CD4-positive, alpha-beta memory T cell (primary cell): ENCODE measurements around the gene ASB2. TPM values are rescaled to one million over a fixed set of nuclear protein-coding genes. Genes with fewer than 3 reads are reported as not detected.

Experiments used
- CTCF ChIA-PET: fragments of 350-600 bp; sonication (Branson Sonifier 250); formaldehyde crosslinking; loops from one replicate; lab custom pipeline; 2021; ENCODE audit warnings: inconsistent platforms; ENCODE audit not compliant: partially characterized antibody; lab: Charles Lee
- POLR2A ChIA-PET: fragments of 350-600 bp; sonication (Branson Sonifier 250); formaldehyde crosslinking; loops from one replicate; lab custom pipeline; 2021; ENCODE audit not compliant: partially characterized antibody; lab: Charles Lee
- DNase-seq, 5 donors: peaks; one replicate each; pipeline versions ENCODE4 v3.0.0 to v3.0.0-alpha.2; 2020 to 2022; ENCODE audit warnings: mixed read lengths in 1 of 5
- H3K27ac ChIP-seq: one replicate; pipeline ENCODE4 v1.7.0; 2013; ENCODE audit warnings: low read depth, low read length
- H3K27me3 ChIP-seq: 2 replicates; pipeline ENCODE4 v1.7.0; 2013; ENCODE audit warnings: mild to moderate bottlenecking, low read length, moderate library complexity; ENCODE audit not compliant: insufficient read depth
- H3K36me3 ChIP-seq: 2 replicates; pipeline ENCODE4 v1.7.0; 2013; ENCODE audit warnings: mild to moderate bottlenecking, low read length, moderate library complexity; ENCODE audit not compliant: insufficient read depth
- H3K4me1 ChIP-seq: 2 replicates; pipeline ENCODE4 v1.7.0; 2013; ENCODE audit warnings: mild to moderate bottlenecking, low read length, moderate library complexity; ENCODE audit not compliant: insufficient read depth
- H3K4me3 ChIP-seq, 2 donors: one replicate each; pipeline ENCODE4 v1.7.0; 2013; ENCODE audit warnings: low read length in 2 of 2, mild to moderate bottlenecking in 1 of 2
- H3K9me3 ChIP-seq, 2 donors: one replicate each; pipeline ENCODE4 v1.7.0; 2013; ENCODE audit warnings: low read length in 2 of 2, control low read depth in 1 of 2; ENCODE audit not compliant: control insufficient read depth in 1 of 2
- H3K27ac Mint-ChIP-seq, 7 donors: one replicate each; pipeline ENCODE4 v1.8.0; 2020 to 2021; ENCODE audit warnings: mixed read lengths in 7 of 7, mild to moderate bottlenecking in 6 of 7, inconsistent platforms in 3 of 7, moderate library complexity in 3 of 7
- H3K27me3 Mint-ChIP-seq, 2 donors: one replicate each; pipeline ENCODE4 v1.8.0; 2020 to 2021; ENCODE audit warnings: mixed read lengths in 2 of 2
- H3K36me3 Mint-ChIP-seq, 2 donors: one replicate each; pipeline ENCODE4 v1.8.0; 2020 to 2021; ENCODE audit warnings: mixed read lengths in 2 of 2, inconsistent platforms in 1 of 2, mild to moderate bottlenecking in 1 of 2
- H3K4me1 Mint-ChIP-seq, 4 donors: one replicate each; pipeline ENCODE4 v1.8.0; 2020 to 2021; ENCODE audit warnings: mixed read lengths in 4 of 4, mild to moderate bottlenecking in 1 of 4
- H3K4me3 Mint-ChIP-seq, 8 donors: one replicate each; pipeline ENCODE4 v1.8.0; 2020 to 2021; ENCODE audit warnings: mixed read lengths in 8 of 8, mild to moderate bottlenecking in 7 of 8, moderate library complexity in 6 of 8, inconsistent platforms in 3 of 8
- H3K9me3 Mint-ChIP-seq, 8 donors: one replicate each; pipeline ENCODE4 v1.8.0; 2020 to 2021; ENCODE audit warnings: mixed read lengths in 8 of 8, mild to moderate bottlenecking in 5 of 8, inconsistent platforms in 3 of 8, moderate library complexity in 1 of 8
- intact Hi-C: fragments of 100-400 bp; cut with micrococcal nuclease; formaldehyde crosslinking; loops from one replicate; pipeline ENCODE4 v1.15.1; 2023
- polyA plus RNA-seq, 2 donors: library from polyadenylated mRNA; unstranded; fragments of 300-500 nt; fragmentation: Illumina TruSeq; gene quantifications; one replicate each; pipeline ENCODE4 v1.2.3, GENCODE V29; 2021
- total RNA-seq, 2 experiments: library from RNA; stranded (reverse); gene quantifications; one replicate each; pipeline ENCODE4 v1.2.3, GENCODE V29; 2021

The ASB2 gene
- total and polyA plus RNA-seq, 4 experiments from 2014 or later, result 0.87 to 29.7 (median 14.8) TPM

- H3K4me3 ChIP-seq, result peak overlapping the region in 1 of 2 donors; percentile 21
- H3K36me3 ChIP-seq, result no peaks in the 10 kb centered on the region
- ChIA-PET CTCF (interaction anchor here (0.7 to 39.2 kb wide), 5 partner anchors 7 to 176 kb away, joined by 3 to 1377 read pairs (median 9); partner anchors contain the start of gene ASB2), POLR2A (interaction anchor here (1.0 to 15.6 kb wide), 4 partner anchors 16 to 177 kb away, joined by 4 to 469 read pairs (median 46); partner anchors contain the start of gene ASB2)
- no peak for DNase-seq
- Mint-ChIP-seq H3K36me3 (peaks cover 0 to 5% of the 10 kb centered on the region in 2 donors), H3K4me1 (peaks cover 80 to 100% (median 93%) of the 10 kb centered on the region in 4 donors), H3K9me3 (peaks cover 0 to 3% (median 0%) of the 10 kb centered on the region in 8 donors), H3K4me3 (peak overlapping the region in 7 of 8 donors; percentile 29 to 89 (median 82)), H3K27me3 (no peaks in the 10 kb centered on the region), H3K27ac (peak overlapping the region; percentile 96 to 100 (median 99))
- H3K4me1 ChIP-seq, result peaks cover 100% of the 10 kb centered on the region
- peak overlapping the region; percentile 77 for H3K27ac ChIP-seq
- no peaks in the 10 kb centered on the region for H3K9me3 ChIP-seq
- H3K27me3 ChIP-seq, result no peaks in the 10 kb centered on the region
- intact Hi-C loops, result no loop called here
Measured at GRCh38 chr14:93960108-93960475, 16.3 kb downstream of the ASB2 start.

DNA sequence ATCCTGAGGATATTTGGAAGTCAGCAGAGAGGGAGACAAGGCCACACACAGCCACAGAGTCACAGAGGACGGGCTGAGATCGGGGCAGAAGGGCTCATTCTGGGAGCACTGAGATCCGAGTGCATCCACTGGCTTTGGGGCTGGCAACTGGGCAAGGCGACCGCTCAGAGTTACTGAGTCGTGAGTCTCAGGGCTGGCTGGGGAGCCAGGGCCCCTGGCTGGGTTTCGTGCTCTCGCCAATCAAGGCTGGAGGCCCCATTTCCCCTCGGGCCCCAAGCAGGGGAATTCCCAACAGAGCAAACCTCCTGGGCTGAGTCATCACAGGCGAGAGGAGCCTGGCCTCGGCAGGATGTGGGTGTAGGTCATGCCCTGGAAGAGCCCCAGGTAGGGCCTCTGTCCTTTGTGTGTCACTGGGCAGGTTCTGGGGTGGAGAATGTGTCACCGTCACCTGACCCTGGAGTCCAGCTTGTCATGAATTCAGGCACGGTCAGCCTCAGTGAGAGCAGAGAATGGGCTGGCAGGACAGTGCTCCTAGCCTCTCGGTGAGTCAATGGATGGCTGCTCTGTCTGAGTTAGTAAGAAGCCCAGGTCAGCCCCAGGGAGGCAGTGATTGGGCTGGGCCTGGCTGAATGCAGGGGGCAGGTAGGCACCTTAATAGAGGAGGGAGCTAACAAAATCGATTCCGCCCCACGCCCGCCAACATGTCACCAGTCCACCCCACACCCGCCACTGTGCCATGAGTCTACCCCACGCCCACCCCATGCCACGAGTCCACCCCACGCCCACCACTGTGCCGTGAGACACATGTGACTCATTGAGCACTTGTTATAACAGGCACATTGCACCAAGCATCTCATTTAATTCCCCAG, 16.9 kb downstream of the ASB2 start:
- POLR2A ChIA-PET, result interaction anchor here (1.0 to 15.6 kb wide), 6 partner anchors 13 to 177 kb away, joined by 3 to 469 read pairs (median 5); partner anchors contain the start of gene ASB2

DNA sequence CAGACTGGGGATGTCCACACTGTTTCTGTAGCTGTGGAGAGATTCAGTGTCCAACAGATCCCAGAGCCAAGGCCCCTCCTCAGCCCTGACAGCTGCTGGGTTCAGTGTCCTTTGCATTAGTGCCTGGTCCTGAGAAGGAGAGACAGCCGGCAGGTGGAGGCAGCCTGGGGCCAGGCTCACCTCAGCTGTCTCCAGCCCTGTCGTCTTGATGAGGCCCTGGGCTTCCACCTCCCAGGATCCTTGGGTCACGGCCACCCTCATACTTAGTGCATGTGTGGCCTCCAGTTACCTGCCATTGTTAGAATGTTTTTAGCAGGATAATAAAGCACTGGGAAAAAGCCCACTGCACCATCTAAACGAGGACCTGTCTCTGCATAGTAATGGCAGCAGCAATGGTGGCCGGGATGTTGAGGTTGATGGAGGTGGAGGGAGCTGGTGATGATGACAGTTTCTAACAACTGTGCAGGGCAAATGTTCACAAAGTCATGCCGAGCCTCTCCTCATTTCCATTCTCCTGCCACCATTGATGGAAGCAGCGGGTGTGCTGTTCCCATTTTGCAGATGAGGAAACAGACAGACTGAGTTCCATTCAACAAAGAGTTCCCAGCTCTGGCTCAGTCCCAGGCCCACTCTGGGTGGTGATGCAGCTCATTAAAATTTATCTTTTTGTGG, 17.7 kb downstream of the ASB2 start:
- H3K9me3 Mint-ChIP-seq, result peaks cover 0 to 3% (median 0%) of the 10 kb centered on the region in 8 donors
- Histone ChIP-seq H3K4me1 (peaks cover 100% of the 10 kb centered on the region), H3K27me3 (no peaks in the 10 kb centered on the region), H3K4me3 (peak overlapping the region; percentile 18 to 21), H3K36me3 (no peaks in the 10 kb centered on the region), H3K27ac (peak overlapping the region; percentile 77), H3K9me3 (no peaks in the 10 kb centered on the region)
- peak overlapping the region; percentile 75 to 89 (median 82) for H3K4me3 Mint-ChIP-seq
- peaks cover 78 to 100% (median 94%) of the 10 kb centered on the region in 4 donors for H3K4me1 Mint-ChIP-seq
- no peaks in the 10 kb centered on the region for H3K27me3 Mint-ChIP-seq
- intact Hi-C loops, result loop anchor here (1.0 kb wide), 3 partner anchors 12 to 20 kb away; no protein-coding TSS in a partner anchor
- ChIA-PET CTCF (interaction anchor here (1.3 to 39.2 kb wide), 3 partner anchors 9 to 43 kb away, joined by 3 to 1377 read pairs (median 1377); partner anchors contain the start of gene ASB2), POLR2A (interaction anchor here (1.1 to 15.6 kb wide), 5 partner anchors 12 to 178 kb away, joined by 3 to 469 read pairs (median 5); partner anchors contain the start of gene ASB2)
- H3K27ac Mint-ChIP-seq, result peak overlapping the region; percentile 96 to 100 (median 99)
- H3K36me3 Mint-ChIP-seq, result peaks cover 0 to 5% of the 10 kb centered on the region in 2 donors
- DNase-seq, result no peak

More for the DNA sequence above, 16.9 kb downstream of the ASB2 start:
- Mint-ChIP-seq H3K9me3 (peaks cover 0 to 3% (median 0%) of the 10 kb centered on the region in 8 donors), H3K4me1 (peaks cover 80 to 100% (median 93%) of the 10 kb centered on the region in 4 donors), H3K27ac (peak overlapping the region; percentile 96 to 100 (median 99)), H3K36me3 (peaks cover 0 to 5% of the 10 kb centered on the region in 2 donors), H3K27me3 (no peaks in the 10 kb centered on the region), H3K4me3 (peak overlapping the region; percentile 75 to 89 (median 82))
- peak overlapping the region; percentile 77 for H3K27ac ChIP-seq
- H3K4me1 ChIP-seq, result peaks cover 100% of the 10 kb centered on the region
- H3K9me3 ChIP-seq, result no peaks in the 10 kb centered on the region
- H3K36me3 ChIP-seq, result no peaks in the 10 kb centered on the region
- peak overlapping the region; percentile 18 to 21 for H3K4me3 ChIP-seq
- DNase-seq, result peak; percentile 89 to 99 (median 91)
- CTCF ChIA-PET, result interaction anchor here (1.3 to 39.2 kb wide), 3 partner anchors 8 to 42 kb away, joined by 3 to 1377 read pairs (median 1377); partner anchors contain the start of gene ASB2
- intact Hi-C loops, result loop anchor here (1.0 kb wide), 3 partner anchors 11 to 20 kb away; no protein-coding TSS in a partner anchor
- no peaks in the 10 kb centered on the region for H3K27me3 ChIP-seq

GRCh38 chr14:93957751-93958566, 18.4 kb downstream of the ASB2 start:
- no peak for DNase-seq
- H3K4me3 ChIP-seq, result peak overlapping the region in 1 of 2 donors; percentile 28
- intact Hi-C loops, result no loop called here
- peaks cover 74 to 100% (median 94%) of the 10 kb centered on the region in 4 donors for H3K4me1 Mint-ChIP-seq
- ChIA-PET POLR2A (interaction anchor here (2.0 to 15.6 kb wide), 3 partner anchors 11 to 18 kb away, joined by 5 to 469 read pairs (median 87); partner anchors contain the start of gene ASB2), CTCF (interaction anchor here (34.5 to 39.2 kb wide), 2 partner anchors 9 kb away, joined by 1377 read pairs; partner anchors contain the start of gene ASB2)
- H3K9me3 ChIP-seq, result no peaks in the 10 kb centered on the region
- H3K4me1 ChIP-seq, result peaks cover 100% of the 10 kb centered on the region
- H3K27me3 ChIP-seq, result no peaks in the 10 kb centered on the region
- H3K27ac ChIP-seq, result peak overlapping the region; percentile 77
- no peaks in the 10 kb centered on the region for H3K27me3 Mint-ChIP-seq
- peaks cover 0 to 3% (median 0%) of the 10 kb centered on the region in 8 donors for H3K9me3 Mint-ChIP-seq
- peak overlapping the region in 4 of 8 donors; percentile 17 to 85 (median 78) for H3K4me3 Mint-ChIP-seq
- no peaks in the 10 kb centered on the region for H3K36me3 ChIP-seq
- H3K36me3 Mint-ChIP-seq, result peaks cover 0 to 5% of the 10 kb centered on the region in 2 donors
- peak overlapping the region; percentile 96 to 100 (median 98) for H3K27ac Mint-ChIP-seq

DNA sequence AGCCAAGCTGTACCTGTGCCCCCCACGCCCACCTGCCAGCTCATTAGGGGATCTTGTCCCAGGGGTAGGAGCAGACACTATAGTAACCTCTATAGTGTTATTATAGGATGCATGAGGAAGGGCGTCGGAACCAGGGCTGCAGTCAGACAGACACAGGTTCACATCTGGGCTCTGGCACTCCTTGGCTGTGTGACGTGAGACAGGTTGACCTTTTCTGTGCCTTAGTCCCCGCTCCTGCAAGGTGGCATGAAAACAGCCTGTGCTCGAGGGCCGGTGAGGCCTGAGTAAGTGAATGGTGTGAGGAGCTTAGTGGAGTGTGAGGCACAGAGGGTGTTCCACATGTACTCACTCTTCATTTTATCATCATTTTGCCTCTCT, 19.0 kb downstream of the ASB2 start:
- Histone ChIP-seq H3K27ac (peak overlapping the region; percentile 14), H3K36me3 (no peaks in the 10 kb centered on the region), H3K4me1 (peaks cover 100% of the 10 kb centered on the region), H3K27me3 (no peaks in the 10 kb centered on the region), H3K4me3 (peak overlapping the region in 1 of 2 donors; percentile 28), H3K9me3 (no peaks in the 10 kb centered on the region)
- POLR2A ChIA-PET, result interaction anchor here (5.9 to 15.6 kb wide), 3 partner anchors 7 to 19 kb away, joined by 47 to 469 read pairs (median 87); partner anchors contain the start of gene ASB2
- Mint-ChIP-seq H3K4me1 (peaks cover 70 to 100% (median 91%) of the 10 kb centered on the region in 4 donors), H3K27me3 (no peaks in the 10 kb centered on the region), H3K9me3 (peaks cover 0 to 3% (median 0%) of the 10 kb centered on the region in 8 donors), H3K4me3 (peak overlapping the region in 7 of 8 donors; percentile 61 to 85 (median 70)), H3K27ac (peak overlapping the region; percentile 78 to 100 (median 93)), H3K36me3 (peaks cover 0 to 5% of the 10 kb centered on the region in 2 donors)
- CTCF ChIA-PET, result interaction anchor here (1.3 to 39.2 kb wide), 3 partner anchors 8 to 48 kb away, joined by 3 to 1377 read pairs (median 1377); partner anchors contain the start of gene ASB2
- intact Hi-C loops, result no loop called here
- DNase-seq, result no peak
